ENCODE measurements around the gene COG7. TPM values are rescaled to one million over a fixed set of nuclear protein-coding genes. Genes with fewer than 3 reads are reported as not detected.
"Not testable (repeated sequence)": the region's sequence is repeated elsewhere in the genome, so short reads cannot be mapped to it uniquely, and the experiment has no call there.

COG7 gene
- total and polyA plus RNA-seq, 5 donors from 2014 or later = 9.2 to 18.7 (median 11.5) TPM

DNA sequence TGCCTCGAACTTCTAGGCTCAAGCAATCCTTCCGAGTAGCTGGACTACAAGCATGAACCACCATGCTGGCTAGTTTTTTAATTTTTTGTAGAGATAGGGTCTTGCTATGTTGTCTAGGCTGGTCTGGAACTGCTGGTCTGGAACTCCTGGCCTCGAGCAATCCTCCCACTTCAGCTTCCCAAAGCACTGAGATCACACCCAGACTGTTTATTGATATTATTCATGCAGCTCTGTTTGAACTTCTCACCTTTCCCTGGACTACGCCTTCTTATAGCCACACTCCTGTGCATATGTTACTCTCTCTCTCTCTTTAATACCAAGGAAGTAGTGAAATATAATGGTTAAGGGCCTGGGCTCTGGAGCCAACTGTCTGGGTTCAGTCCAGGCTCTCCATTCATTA is 4.6 kb downstream of the COG7 start:
- no peak for ATAC-seq (ENCODE audit: low read depth in 2 of 2)

DNA sequence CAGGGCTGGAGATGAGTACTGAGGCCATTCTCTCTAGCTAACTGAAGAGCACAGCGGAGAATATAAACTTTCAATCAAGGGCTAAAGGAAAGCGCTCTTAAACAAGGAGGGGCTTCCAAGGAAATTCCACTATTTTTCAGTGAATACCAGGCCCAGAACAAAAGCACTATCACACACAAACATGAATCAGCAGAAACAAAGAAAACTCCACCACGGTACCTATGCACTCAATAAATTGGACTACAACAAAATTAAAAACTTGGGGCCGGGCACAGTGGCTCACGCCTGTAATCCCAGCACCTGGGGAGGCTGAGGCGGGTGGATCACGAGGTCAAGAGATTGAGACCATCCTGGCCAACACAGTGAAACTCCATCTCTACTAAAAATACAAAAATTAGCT is 15.4 kb downstream of the COG7 start:
- not testable (repeated sequence) for H3K9me3 Mint-ChIP-seq
- peaks cover 0 to 13% (median 9%) of the 10 kb centered on the region in 4 donors for H3K4me1 Mint-ChIP-seq
- peaks cover 51% of the 10 kb centered on the region for H3K36me3 ChIP-seq (ENCODE audit: control insufficient read depth, insufficient read depth, low read length)

More for the DNA sequence above, 4.6 kb downstream of the COG7 start:
- Mint-ChIP-seq H3K27me3 (no peaks in the 10 kb centered on the region), H3K4me1 (peaks cover 18 to 47% (median 36%) of the 10 kb centered on the region in 4 donors), H3K9me3 (no peaks in the 10 kb centered on the region), H3K4me3 (no peak overlapping the region), H3K27ac (peak overlapping the region in 2 of 3 donors; percentile 10 to 51), H3K36me3 (peaks cover 12% of the 10 kb centered on the region)
- Histone ChIP-seq H3K27me3 (ENCODE audit: control insufficient read depth, insufficient read depth, low read length) (no peaks in the 10 kb centered on the region), H3K4me1 (ENCODE audit: control insufficient read depth, insufficient read depth, low read length, poor library complexity, severe bottlenecking) (peaks cover 20% of the 10 kb centered on the region), H3K27ac (ENCODE audit: insufficient read depth, low read length, poor library complexity, severe bottlenecking) (no peak overlapping the region), H3K9me3 (ENCODE audit: control insufficient read depth in 2 of 2, low read length in 2 of 2) (no peaks in the 10 kb centered on the region), H3K36me3 (ENCODE audit: control insufficient read depth, insufficient read depth, low read length) (peaks cover 26% of the 10 kb centered on the region), H3K4me3 (ENCODE audit: low read depth, low read length) (no peak overlapping the region)
- no peak for DNase-seq

DNA sequence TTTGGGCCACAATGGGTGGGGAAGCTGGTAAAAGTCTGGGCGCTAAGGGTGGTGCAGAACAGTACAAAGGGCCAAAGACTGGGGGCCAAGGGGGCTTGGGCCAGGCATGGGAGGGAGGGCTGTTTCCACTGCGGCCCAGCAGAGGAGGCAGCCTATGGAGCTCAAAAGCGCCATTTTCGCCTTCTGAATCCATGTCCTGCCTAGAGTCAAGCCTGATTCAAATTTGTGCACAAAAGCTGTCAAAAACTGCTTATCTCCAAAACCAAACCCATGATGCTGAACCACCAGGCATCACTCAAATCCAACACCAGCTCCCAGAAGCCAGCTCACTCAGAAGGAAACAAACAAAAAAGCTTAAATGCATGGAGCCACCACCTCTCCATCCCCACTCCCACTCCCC is 16.0 kb downstream of the COG7 start:
- no peak for ATAC-seq (ENCODE audit: low read depth in 2 of 2)
- H3K9me3 ChIP-seq (ENCODE audit: control insufficient read depth in 2 of 2, low read length in 2 of 2) = no peaks in the 10 kb centered on the region
- no peaks in the 10 kb centered on the region for H3K27me3 ChIP-seq (ENCODE audit: control insufficient read depth, insufficient read depth, low read length)
- H3K27ac ChIP-seq (ENCODE audit: insufficient read depth, low read length, poor library complexity, severe bottlenecking) = no peak overlapping the region
- H3K4me1 Mint-ChIP-seq = peaks cover 0 to 13% (median 9%) of the 10 kb centered on the region in 4 donors
- H3K36me3 Mint-ChIP-seq = peaks cover 34% of the 10 kb centered on the region
- H3K4me3 ChIP-seq (ENCODE audit: low read depth, low read length) = no peak overlapping the region
- no peaks in the 10 kb centered on the region for H3K4me1 ChIP-seq (ENCODE audit: control insufficient read depth, insufficient read depth, low read length, poor library complexity, severe bottlenecking)
- peaks cover 51% of the 10 kb centered on the region for H3K36me3 ChIP-seq (ENCODE audit: control insufficient read depth, insufficient read depth, low read length)
- no peak overlapping the region for H3K4me3 Mint-ChIP-seq
- H3K27me3 Mint-ChIP-seq = no peaks in the 10 kb centered on the region
- no peak overlapping the region for H3K27ac Mint-ChIP-seq
- no peak for DNase-seq
- H3K9me3 Mint-ChIP-seq = no peaks in the 10 kb centered on the region

More for the DNA sequence above, 15.4 kb downstream of the COG7 start:
- not testable (repeated sequence) for DNase-seq; H3K27ac Mint-ChIP-seq; H3K4me1 ChIP-seq (ENCODE audit: control insufficient read depth, insufficient read depth, low read length, poor library complexity, severe bottlenecking); H3K27me3 Mint-ChIP-seq; H3K27ac ChIP-seq (ENCODE audit: insufficient read depth, low read length, poor library complexity, severe bottlenecking); H3K9me3 ChIP-seq (ENCODE audit: control insufficient read depth in 2 of 2, low read length in 2 of 2); ATAC-seq (ENCODE audit: low read depth in 2 of 2); H3K4me3 Mint-ChIP-seq; H3K27me3 ChIP-seq (ENCODE audit: control insufficient read depth, insufficient read depth, low read length); H3K4me3 ChIP-seq (ENCODE audit: low read depth, low read length)
- peaks cover 34% of the 10 kb centered on the region for H3K36me3 Mint-ChIP-seq

DNA sequence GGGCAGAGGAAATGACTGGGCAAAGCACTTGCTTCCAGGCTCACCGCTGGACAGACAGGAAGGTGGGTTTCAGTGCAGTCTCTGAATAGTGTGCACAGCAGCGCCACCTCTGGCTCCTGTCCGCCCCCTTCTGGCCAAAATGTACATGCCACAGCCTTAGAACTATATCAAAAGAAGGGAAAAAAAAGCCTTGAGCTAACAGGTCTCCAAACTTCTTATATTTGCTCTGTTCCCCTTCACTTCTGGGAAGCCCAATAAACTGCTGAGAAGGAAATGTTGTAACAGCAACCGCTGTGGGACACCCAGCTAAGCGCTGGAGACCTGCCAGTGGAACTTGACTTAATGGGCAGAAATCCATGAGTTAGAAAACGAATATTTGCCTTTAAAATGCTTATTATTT is 17.5 kb downstream of the COG7 start:
- Histone ChIP-seq H3K36me3 (ENCODE audit: control insufficient read depth, insufficient read depth, low read length) (peaks cover 46% of the 10 kb centered on the region), H3K4me3 (ENCODE audit: low read depth, low read length) (no peak overlapping the region), H3K9me3 (ENCODE audit: control insufficient read depth in 2 of 2, low read length in 2 of 2) (no peaks in the 10 kb centered on the region), H3K27ac (ENCODE audit: insufficient read depth, low read length, poor library complexity, severe bottlenecking) (no peak overlapping the region), H3K4me1 (ENCODE audit: control insufficient read depth, insufficient read depth, low read length, poor library complexity, severe bottlenecking) (no peaks in the 10 kb centered on the region), H3K27me3 (ENCODE audit: control insufficient read depth, insufficient read depth, low read length) (no peaks in the 10 kb centered on the region)
- H3K36me3 Mint-ChIP-seq = peaks cover 28% of the 10 kb centered on the region
- no peak overlapping the region for H3K27ac Mint-ChIP-seq
- H3K27me3 Mint-ChIP-seq = no peaks in the 10 kb centered on the region
- H3K9me3 Mint-ChIP-seq = no peaks in the 10 kb centered on the region
- ATAC-seq (ENCODE audit: low read depth in 2 of 2) = peak; percentile 74 to 77
- peaks cover 0 to 13% (median 9%) of the 10 kb centered on the region in 4 donors for H3K4me1 Mint-ChIP-seq
- no peak overlapping the region for H3K4me3 Mint-ChIP-seq
- peak; percentile 32 to 75 (median 63) for DNase-seq

DNA sequence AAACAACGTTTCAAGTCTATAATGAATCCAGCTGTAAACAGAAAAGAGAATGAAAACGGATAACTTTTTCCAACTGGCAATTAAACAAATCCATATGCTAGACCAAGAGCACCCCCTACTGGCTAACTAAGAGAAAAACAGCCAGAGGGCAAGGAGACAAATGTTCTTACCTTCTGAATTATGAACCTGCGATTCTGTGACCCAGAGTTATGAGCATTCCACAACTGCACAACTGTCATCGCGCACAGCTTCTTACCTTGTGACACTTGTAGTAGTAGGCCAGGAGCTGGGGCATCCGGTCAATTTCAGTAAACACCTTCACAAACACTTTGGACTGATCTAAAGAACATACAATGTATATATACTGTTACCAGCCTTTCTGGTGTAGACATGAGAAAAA is 18.6 kb downstream of the COG7 start:
- Histone ChIP-seq H3K9me3 (ENCODE audit: control insufficient read depth in 2 of 2, low read length in 2 of 2) (no peaks in the 10 kb centered on the region), H3K4me1 (ENCODE audit: control insufficient read depth, insufficient read depth, low read length, poor library complexity, severe bottlenecking) (no peaks in the 10 kb centered on the region), H3K4me3 (ENCODE audit: low read depth, low read length) (no peak overlapping the region), H3K36me3 (ENCODE audit: control insufficient read depth, insufficient read depth, low read length) (peaks cover 44% of the 10 kb centered on the region), H3K27me3 (ENCODE audit: control insufficient read depth, insufficient read depth, low read length) (no peaks in the 10 kb centered on the region), H3K27ac (ENCODE audit: insufficient read depth, low read length, poor library complexity, severe bottlenecking) (no peak overlapping the region)
- Mint-ChIP-seq H3K27me3 (no peaks in the 10 kb centered on the region), H3K4me3 (no peak overlapping the region), H3K4me1 (peaks cover 0 to 13% (median 9%) of the 10 kb centered on the region in 4 donors), H3K27ac (no peak overlapping the region), H3K9me3 (no peaks in the 10 kb centered on the region), H3K36me3 (peaks cover 35% of the 10 kb centered on the region)
- ATAC-seq (ENCODE audit: low read depth in 2 of 2) (peak in 1 of 2 donors; percentile 37), DNase-seq (peak; percentile 5 to 78 (median 64))

DNA sequence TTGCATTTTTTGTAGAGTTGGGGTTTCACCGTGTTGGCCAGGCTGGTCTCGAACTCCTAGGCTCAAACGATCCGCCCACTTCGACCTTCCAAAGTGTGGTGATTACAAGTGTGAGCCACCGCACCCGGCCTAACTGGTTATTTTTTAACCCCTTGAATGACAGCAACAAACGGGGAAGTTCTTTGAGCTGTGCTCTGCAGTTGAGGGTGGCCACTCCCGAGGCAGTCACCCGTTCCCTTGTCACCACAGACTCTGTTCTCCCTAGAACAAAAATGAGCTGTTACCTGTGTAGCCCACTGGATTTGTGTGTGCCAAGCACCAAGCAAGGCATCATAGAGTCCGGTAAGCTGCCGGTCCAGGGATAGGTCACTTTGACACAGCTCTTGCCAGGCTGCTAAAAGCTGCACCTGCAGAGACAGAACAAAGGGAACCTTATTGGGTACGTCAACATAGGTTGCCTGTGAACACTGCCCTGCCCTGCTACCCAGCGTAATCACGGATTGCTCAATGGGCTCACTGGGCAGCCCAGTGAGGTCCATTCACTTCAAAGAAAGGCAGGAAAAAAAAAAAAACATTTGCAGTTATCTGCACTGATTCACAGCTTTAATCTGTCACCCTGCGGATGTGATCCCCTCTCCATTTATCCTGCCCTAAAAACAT is 19.6 kb downstream of the COG7 start:
- H3K4me3 ChIP-seq (ENCODE audit: low read depth, low read length) = no peak overlapping the region
- Mint-ChIP-seq H3K4me3 (no peak overlapping the region), H3K27ac (no peak overlapping the region), H3K27me3 (no peaks in the 10 kb centered on the region), H3K9me3 (no peaks in the 10 kb centered on the region), H3K4me1 (peaks cover 0 to 13% (median 9%) of the 10 kb centered on the region in 4 donors), H3K36me3 (peaks cover 35% of the 10 kb centered on the region)
- H3K4me1 ChIP-seq (ENCODE audit: control insufficient read depth, insufficient read depth, low read length, poor library complexity, severe bottlenecking) = no peaks in the 10 kb centered on the region
- H3K27ac ChIP-seq (ENCODE audit: insufficient read depth, low read length, poor library complexity, severe bottlenecking) = no peak overlapping the region
- ATAC-seq (ENCODE audit: low read depth in 2 of 2) = no peak
- H3K36me3 ChIP-seq (ENCODE audit: control insufficient read depth, insufficient read depth, low read length) = peaks cover 46% of the 10 kb centered on the region
- no peak for DNase-seq
- H3K27me3 ChIP-seq (ENCODE audit: control insufficient read depth, insufficient read depth, low read length) = no peaks in the 10 kb centered on the region
- H3K9me3 ChIP-seq (ENCODE audit: control insufficient read depth in 2 of 2, low read length in 2 of 2) = no peaks in the 10 kb centered on the region

DNA sequence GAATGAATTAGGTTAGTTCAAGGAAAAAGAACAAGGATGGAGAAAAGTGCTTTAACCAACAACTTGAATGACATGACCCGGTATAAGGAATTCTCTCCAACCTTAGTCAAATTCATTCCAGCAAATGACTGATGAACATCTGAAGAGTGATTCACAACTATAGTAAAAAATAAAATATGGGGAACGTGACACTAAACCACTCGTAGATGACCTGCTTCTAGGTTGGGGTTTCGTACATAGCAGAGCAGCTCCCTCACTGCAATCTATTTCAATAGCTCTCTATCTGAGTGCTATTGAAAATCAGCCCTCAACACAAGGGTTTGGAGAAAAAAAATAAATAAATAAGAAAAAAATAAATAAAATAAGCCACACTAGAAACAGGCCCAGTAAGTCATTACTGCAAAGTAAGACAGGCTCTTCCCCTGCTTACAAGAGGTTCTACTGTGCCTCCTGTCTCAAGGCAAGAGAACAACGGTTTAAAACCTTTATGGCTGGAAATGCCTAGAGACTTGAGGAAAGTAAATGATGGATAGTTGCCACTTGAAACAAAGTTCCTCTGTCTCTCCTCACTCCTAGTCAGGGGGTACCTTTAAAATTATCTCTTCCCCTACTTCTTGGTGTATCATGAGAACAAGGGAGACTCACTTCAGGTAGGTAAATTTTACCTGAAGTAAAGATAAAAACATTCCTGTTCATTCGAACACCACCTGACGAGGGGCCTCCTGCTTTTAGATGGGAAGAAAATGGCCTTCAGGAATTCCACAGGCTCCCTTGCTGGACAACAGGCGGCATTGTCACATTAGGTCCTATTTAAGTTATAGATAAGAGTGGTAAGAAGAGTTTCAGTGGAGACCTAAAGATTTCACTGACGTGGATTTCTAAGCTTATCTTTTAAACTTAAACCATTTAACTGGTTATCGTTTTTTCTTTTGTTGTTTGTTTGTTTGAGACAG is 20.5 kb downstream of the COG7 start:
- DNase-seq (no peak), ATAC-seq (ENCODE audit: low read depth in 2 of 2) (no peak)
- no peak overlapping the region for H3K27ac ChIP-seq (ENCODE audit: insufficient read depth, low read length, poor library complexity, severe bottlenecking)
- H3K9me3 ChIP-seq (ENCODE audit: control insufficient read depth in 2 of 2, low read length in 2 of 2) = no peaks in the 10 kb centered on the region
- H3K36me3 ChIP-seq (ENCODE audit: control insufficient read depth, insufficient read depth, low read length) = peaks cover 48% of the 10 kb centered on the region
- no peaks in the 10 kb centered on the region for H3K9me3 Mint-ChIP-seq
- no peaks in the 10 kb centered on the region for H3K27me3 ChIP-seq (ENCODE audit: control insufficient read depth, insufficient read depth, low read length)
- peaks cover 0 to 13% (median 10%) of the 10 kb centered on the region in 4 donors for H3K4me1 Mint-ChIP-seq
- H3K4me1 ChIP-seq (ENCODE audit: control insufficient read depth, insufficient read depth, low read length, poor library complexity, severe bottlenecking) = no peaks in the 10 kb centered on the region
- no peak overlapping the region for H3K4me3 ChIP-seq (ENCODE audit: low read depth, low read length)
- no peak overlapping the region for H3K27ac Mint-ChIP-seq
- no peaks in the 10 kb centered on the region for H3K27me3 Mint-ChIP-seq
- peaks cover 35% of the 10 kb centered on the region for H3K36me3 Mint-ChIP-seq
- no peak overlapping the region for H3K4me3 Mint-ChIP-seq
